ENCODE data around the gene NACA2. TPM values are rescaled to one million over a fixed set of nuclear protein-coding genes. Genes with fewer than 3 reads are reported as not detected.
"Not testable (repeated sequence)": the region's sequence is repeated elsewhere in the genome, so short reads cannot be mapped to it uniquely, and the experiment has no call there.

Gene NACA2
- total RNA-seq, 1 donor from 2014 or later, result not detected

- Histone ChIP-seq H3K27me3 (ENCODE audit: control insufficient read depth, insufficient read depth, low read length) (no peaks in the 10 kb centered on the region), H3K36me3 (ENCODE audit: control insufficient read depth, insufficient read depth, low read length) (no peaks in the 10 kb centered on the region), H3K4me3 (ENCODE audit: low read depth, low read length) (no peak overlapping the region)
- TF ChIP-seq CTCF (IDR thresholded peaks at IDR 0.05; ENCODE audit: insufficient read depth, low read length, poor library complexity, severe bottlenecking), result no peak
- DNase-seq (ENCODE audit: low read depth), result no peak
Measured at GRCh38 chr17:61593426-61593825, 2.4 kb upstream of the NACA2 start.

- no peaks in the 10 kb centered on the region for H3K36me3 ChIP-seq (ENCODE audit: control insufficient read depth, insufficient read depth, low read length)
- TF ChIP-seq CTCF (IDR thresholded peaks at IDR 0.05; ENCODE audit: insufficient read depth, low read length, poor library complexity, severe bottlenecking), result no peak
Measured at GRCh38 chr17:61591930-61592329, 911 bp upstream of the NACA2 start.

GRCh38 chr17:61589990-61590389 is 1.0 kb downstream of the NACA2 start:
- Histone ChIP-seq H3K4me3 (ENCODE audit: low read depth, low read length) (no peak overlapping the region), H3K36me3 (ENCODE audit: control insufficient read depth, insufficient read depth, low read length) (no peaks in the 10 kb centered on the region), H3K27me3 (ENCODE audit: control insufficient read depth, insufficient read depth, low read length) (no peaks in the 10 kb centered on the region)
- TF ChIP-seq CTCF (IDR thresholded peaks at IDR 0.05; ENCODE audit: insufficient read depth, low read length, poor library complexity, severe bottlenecking), result no peak
- no peak for DNase-seq (ENCODE audit: low read depth)

More at GRCh38 chr17:61591930-61592329, 911 bp upstream of the NACA2 start:
- Histone ChIP-seq H3K4me3 (ENCODE audit: low read depth, low read length) (no peak overlapping the region), H3K27me3 (ENCODE audit: control insufficient read depth, insufficient read depth, low read length) (no peaks in the 10 kb centered on the region)
- no peak for DNase-seq (ENCODE audit: low read depth)

GRCh38 chr17:61587807-61588660 is 3.0 kb downstream of the NACA2 start:
- DNase-seq (ENCODE audit: low read depth), result no peak
- no peak for TF ChIP-seq CTCF (IDR thresholded peaks at IDR 0.05; ENCODE audit: insufficient read depth, low read length, poor library complexity, severe bottlenecking)
- H3K27me3 ChIP-seq (ENCODE audit: control insufficient read depth, insufficient read depth, low read length), result no peaks in the 10 kb centered on the region
- H3K36me3 ChIP-seq (ENCODE audit: control insufficient read depth, insufficient read depth, low read length), result no peaks in the 10 kb centered on the region
- no peak overlapping the region for H3K4me3 ChIP-seq (ENCODE audit: low read depth, low read length)

GRCh38 chr17:61587242-61587641 is 3.8 kb downstream of the NACA2 start:
- Histone ChIP-seq H3K36me3 (ENCODE audit: control insufficient read depth, insufficient read depth, low read length) (no peaks in the 10 kb centered on the region), H3K4me3 (ENCODE audit: low read depth, low read length) (no peak overlapping the region), H3K27me3 (ENCODE audit: control insufficient read depth, insufficient read depth, low read length) (no peaks in the 10 kb centered on the region)
- no peak for DNase-seq (ENCODE audit: low read depth)
- no peak for TF ChIP-seq CTCF (IDR thresholded peaks at IDR 0.05; ENCODE audit: insufficient read depth, low read length, poor library complexity, severe bottlenecking)

GRCh38 chr17:61586622-61587021 is 4.4 kb downstream of the NACA2 start:
- not testable (repeated sequence) for H3K4me3 ChIP-seq (ENCODE audit: low read depth, low read length); DNase-seq (ENCODE audit: low read depth); H3K27me3 ChIP-seq (ENCODE audit: control insufficient read depth, insufficient read depth, low read length); H3K36me3 ChIP-seq (ENCODE audit: control insufficient read depth, insufficient read depth, low read length)

Data from kidney epithelial cell (primary cell).